ENCODE results near the gene ANKRD36.
"Not testable (repeated sequence)": the region's sequence is repeated elsewhere in the genome, so short reads cannot be mapped to it uniquely, and the experiment has no call there.

ANKRD36 gene

GRCh38 chr2:97197251-97197650 is 84.3 kb downstream of the ANKRD36 start:
- H3K9me3 Mint-ChIP-seq; H3K27ac Mint-ChIP-seq; H3K4me3 Mint-ChIP-seq; ATAC-seq (replicated peaks); H3K4me1 Mint-ChIP-seq; DNase-seq; H3K27me3 Mint-ChIP-seq: not testable (repeated sequence)
- H3K36me3 Mint-ChIP-seq = peaks cover 32 to 33% of the 10 kb centered on the region in 2 donors

DNA sequence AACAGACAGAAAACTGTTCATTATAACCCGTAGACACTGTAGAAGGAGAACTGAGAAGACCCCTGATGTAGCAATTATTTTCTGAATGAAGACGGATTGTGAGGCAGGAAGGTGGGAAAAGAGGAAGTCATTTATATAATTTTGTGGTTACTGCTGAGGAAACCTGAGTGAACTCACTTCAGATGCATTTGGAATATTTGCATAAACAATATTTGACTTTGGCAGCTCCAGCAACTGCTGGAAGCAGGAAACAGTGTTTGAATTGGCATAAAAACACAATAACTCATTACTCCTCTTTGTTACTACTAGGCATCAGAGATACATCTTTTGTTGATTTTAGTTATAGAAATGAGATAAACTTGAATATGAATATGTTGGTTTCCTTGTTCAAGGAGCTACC is 87.9 kb downstream of the ANKRD36 start:
- DNase-seq; H3K27me3 Mint-ChIP-seq; H3K9me3 Mint-ChIP-seq; H3K4me3 Mint-ChIP-seq; H3K27ac Mint-ChIP-seq; ATAC-seq (replicated peaks); H3K4me1 Mint-ChIP-seq: not testable (repeated sequence)
- peaks cover 21 to 30% of the 10 kb centered on the region in 2 donors for H3K36me3 Mint-ChIP-seq

DNA sequence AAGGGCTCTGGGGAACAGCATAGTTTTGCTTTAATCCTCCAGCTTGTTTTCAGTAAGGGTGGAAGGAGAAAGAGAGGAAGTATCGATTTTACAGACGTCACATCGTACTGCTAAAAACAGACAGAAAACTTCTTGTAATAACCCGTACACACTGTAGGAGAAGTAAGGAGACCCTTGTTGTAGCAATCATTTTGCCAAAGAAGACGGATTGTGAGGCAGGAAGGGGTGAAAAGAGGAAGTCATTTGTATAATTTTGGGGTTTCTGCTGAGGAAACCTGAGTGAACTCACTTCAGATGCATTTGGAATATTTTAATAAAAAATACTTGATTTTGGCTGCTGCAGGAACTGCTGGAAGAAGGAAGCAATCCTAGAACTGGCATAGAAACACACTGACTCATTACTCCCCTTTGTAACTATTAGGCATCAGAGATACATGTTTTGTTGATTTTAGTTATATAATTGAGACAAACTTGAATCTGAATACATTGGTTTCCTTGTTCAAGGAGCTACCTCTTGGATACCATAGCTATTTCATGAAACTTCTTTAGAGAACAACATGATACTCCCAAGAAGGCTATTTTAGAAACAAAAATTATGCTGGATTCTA is 89.8 kb downstream of the ANKRD36 start:
- peaks cover 16 to 17% of the 10 kb centered on the region in 2 donors for H3K36me3 Mint-ChIP-seq
- H3K4me3 Mint-ChIP-seq; H3K27me3 Mint-ChIP-seq; H3K4me1 Mint-ChIP-seq; H3K27ac Mint-ChIP-seq; H3K9me3 Mint-ChIP-seq; DNase-seq; ATAC-seq (replicated peaks): not testable (repeated sequence)

DNA sequence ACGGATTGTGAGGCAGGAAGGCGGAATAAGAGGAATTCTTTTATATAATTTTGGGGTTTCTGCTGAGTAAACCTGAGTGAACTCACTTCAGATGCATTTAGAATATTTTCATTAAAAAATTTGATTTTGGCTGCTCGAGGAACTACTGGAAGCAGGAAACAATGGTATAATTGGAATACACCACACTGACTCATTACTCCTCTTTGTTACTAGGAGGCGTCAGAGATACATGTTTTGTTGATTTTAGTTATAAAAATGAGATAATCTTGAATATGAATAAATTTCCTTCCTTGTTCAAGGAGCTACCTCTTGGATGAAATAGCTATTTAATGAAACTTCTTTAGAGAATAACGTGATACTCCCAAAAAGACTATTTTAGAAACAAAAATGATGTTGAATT is 97.4 kb downstream of the ANKRD36 start:
- ATAC-seq (replicated peaks) (no peak), DNase-seq (no peak)
- H3K27ac Mint-ChIP-seq = no peak overlapping the region
- H3K9me3 Mint-ChIP-seq = no peaks in the 10 kb centered on the region
- peaks cover 32 to 38% of the 10 kb centered on the region in 2 donors for H3K36me3 Mint-ChIP-seq
- H3K4me1 Mint-ChIP-seq = no peaks in the 10 kb centered on the region
- H3K4me3 Mint-ChIP-seq = no peak overlapping the region
- no peaks in the 10 kb centered on the region for H3K27me3 Mint-ChIP-seq

GRCh38 chr2:97215025-97215424 is 102.1 kb downstream of the ANKRD36 start:
- not testable (repeated sequence) for H3K27ac Mint-ChIP-seq; H3K9me3 Mint-ChIP-seq; DNase-seq; H3K4me3 Mint-ChIP-seq; H3K27me3 Mint-ChIP-seq; ATAC-seq (replicated peaks); H3K4me1 Mint-ChIP-seq
- H3K36me3 Mint-ChIP-seq = peaks cover 23 to 30% of the 10 kb centered on the region in 2 donors

DNA sequence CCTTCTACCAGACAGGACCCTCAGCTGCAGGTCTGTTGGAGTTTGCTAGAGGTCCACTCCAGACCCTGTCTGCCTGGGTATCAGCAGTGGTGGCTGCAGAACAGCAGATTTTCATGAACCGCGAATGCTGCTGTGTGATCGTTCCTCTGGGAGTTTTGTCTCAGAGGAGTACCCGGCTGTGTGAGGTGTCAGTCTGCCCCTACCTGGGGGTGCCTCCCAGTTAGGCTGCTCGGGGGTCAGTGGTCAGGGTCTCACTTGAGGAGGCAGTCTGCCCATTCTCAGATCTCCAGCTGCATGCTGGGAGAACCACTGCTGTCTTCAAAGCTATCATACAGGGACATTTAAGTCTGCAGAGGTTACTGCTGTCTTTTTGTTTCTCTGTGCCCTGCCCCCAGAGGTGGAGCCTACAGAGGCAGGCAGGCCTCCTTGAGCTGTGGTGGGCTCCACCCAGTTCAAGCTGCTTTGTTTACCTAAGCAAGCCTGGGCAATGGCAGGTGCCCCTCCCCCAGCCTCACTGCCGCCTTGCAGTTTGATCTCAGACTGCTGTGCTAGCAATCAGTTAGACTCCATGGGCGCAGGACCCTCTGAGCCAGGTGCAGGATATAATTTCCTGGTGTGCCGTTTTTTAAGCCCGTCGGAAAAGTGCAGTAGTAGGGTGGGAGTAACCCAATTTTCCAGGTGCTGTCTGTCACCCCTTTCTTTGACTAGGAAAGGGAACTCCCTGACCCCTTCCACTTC is 118.1 kb downstream of the ANKRD36 start:
- not testable (repeated sequence) for H3K4me1 Mint-ChIP-seq; DNase-seq; H3K4me3 Mint-ChIP-seq; H3K27me3 Mint-ChIP-seq; H3K27ac Mint-ChIP-seq; ATAC-seq (replicated peaks); H3K9me3 Mint-ChIP-seq
- peaks cover 39 to 41% of the 10 kb centered on the region in 2 donors for H3K36me3 Mint-ChIP-seq

GRCh38 chr2:97232981-97233380 is 120.0 kb downstream of the ANKRD36 start:
- not testable (repeated sequence) for H3K4me1 Mint-ChIP-seq; H3K4me3 Mint-ChIP-seq; ATAC-seq (replicated peaks); DNase-seq; H3K27me3 Mint-ChIP-seq; H3K27ac Mint-ChIP-seq; H3K9me3 Mint-ChIP-seq
- H3K36me3 Mint-ChIP-seq = peaks cover 23 to 29% of the 10 kb centered on the region in 2 donors

DNA sequence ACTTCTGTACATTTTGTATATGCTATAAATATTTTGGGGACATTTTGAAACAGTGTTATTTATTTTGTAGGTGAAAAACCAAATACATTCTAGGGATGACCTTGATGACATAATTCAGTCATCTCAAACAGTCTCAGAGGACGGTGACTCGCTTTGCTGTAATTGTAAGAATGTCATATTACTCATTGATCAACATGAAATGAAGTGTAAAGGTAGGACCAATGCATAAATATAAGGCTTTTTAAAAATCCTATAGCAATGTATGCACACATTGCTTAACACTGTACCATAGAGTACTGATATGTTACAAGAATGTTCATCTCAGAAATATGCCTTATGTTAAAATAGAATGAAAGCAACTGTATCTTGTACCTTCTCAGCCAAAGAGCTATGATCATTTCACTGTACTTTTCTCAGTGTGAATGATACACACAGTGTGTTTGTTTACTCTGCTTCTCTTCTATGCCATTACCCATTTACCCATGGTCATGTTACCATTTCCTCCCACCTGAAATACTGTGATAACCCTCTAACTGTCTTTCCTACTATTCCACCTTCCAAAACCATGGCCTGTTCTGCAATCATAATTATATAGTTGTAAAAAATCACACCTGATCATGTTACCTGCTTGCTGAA is 120.8 kb downstream of the ANKRD36 start:
- H3K4me1 Mint-ChIP-seq; H3K9me3 Mint-ChIP-seq; ATAC-seq (replicated peaks); DNase-seq; H3K4me3 Mint-ChIP-seq; H3K27me3 Mint-ChIP-seq; H3K27ac Mint-ChIP-seq: not testable (repeated sequence)
- peaks cover 21 to 22% of the 10 kb centered on the region in 2 donors for H3K36me3 Mint-ChIP-seq

GRCh38 chr2:97261192-97261591 is 148.2 kb downstream of the ANKRD36 start:
- H3K36me3 Mint-ChIP-seq; H3K4me3 Mint-ChIP-seq; ATAC-seq (replicated peaks); H3K9me3 Mint-ChIP-seq; DNase-seq; H3K4me1 Mint-ChIP-seq; H3K27ac Mint-ChIP-seq; H3K27me3 Mint-ChIP-seq: not testable (repeated sequence)

GRCh38 chr2:97266449-97266848 is 153.5 kb downstream of the ANKRD36 start:
- not testable (repeated sequence) for H3K4me3 Mint-ChIP-seq; DNase-seq; H3K27ac Mint-ChIP-seq; H3K4me1 Mint-ChIP-seq; H3K9me3 Mint-ChIP-seq; H3K27me3 Mint-ChIP-seq; ATAC-seq (replicated peaks)
- H3K36me3 Mint-ChIP-seq = peaks cover 0 to 10% of the 10 kb centered on the region in 2 donors

DNA sequence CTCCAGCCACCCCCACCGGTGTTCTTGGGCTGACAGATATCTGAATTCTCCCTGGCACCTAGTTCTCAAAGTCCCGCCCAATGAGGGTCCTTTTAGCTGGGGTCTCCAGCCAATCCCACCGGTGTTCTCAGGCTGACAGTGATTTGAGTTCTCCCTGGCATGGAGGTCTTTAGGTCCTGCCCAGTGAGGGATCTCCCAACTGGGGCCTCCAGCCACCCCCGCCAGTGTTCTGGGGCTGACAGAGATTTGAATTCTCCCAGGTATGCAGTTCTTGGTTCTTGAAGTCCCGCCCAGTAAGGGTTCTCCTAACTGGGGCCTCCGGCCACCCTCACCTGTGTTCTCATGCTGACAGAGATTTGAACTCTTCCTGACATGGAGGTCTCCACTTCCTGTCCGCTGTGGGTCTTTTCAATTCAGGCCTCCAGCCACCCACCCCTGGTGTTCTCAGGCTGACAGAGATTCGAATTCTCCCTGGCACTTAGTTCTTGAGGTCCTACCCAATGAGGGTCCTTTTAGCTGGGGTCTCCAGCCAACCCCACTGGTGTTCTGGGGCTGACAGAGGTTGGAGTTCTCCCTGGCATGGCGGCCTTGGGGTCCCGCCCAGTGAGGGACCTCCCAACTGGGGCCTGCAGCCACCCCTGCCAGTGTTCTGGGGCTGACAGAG is 154.6 kb downstream of the ANKRD36 start:
- Mint-ChIP-seq H3K27me3 (no peaks in the 10 kb centered on the region), H3K27ac (no peak overlapping the region), H3K36me3 (peaks cover 0 to 9% of the 10 kb centered on the region in 2 donors), H3K4me1 (no peaks in the 10 kb centered on the region), H3K4me3 (no peak overlapping the region), H3K9me3 (no peaks in the 10 kb centered on the region)
- DNase-seq (peak; percentile 0), ATAC-seq (replicated peaks) (no peak)

GRCh38 chr2:97268075-97268591 is 155.2 kb downstream of the ANKRD36 start:
- peak; percentile 0 for DNase-seq
- not testable (repeated sequence) for H3K27me3 Mint-ChIP-seq; H3K4me1 Mint-ChIP-seq; H3K4me3 Mint-ChIP-seq; H3K36me3 Mint-ChIP-seq; H3K27ac Mint-ChIP-seq; H3K9me3 Mint-ChIP-seq; ATAC-seq (replicated peaks)

DNA sequence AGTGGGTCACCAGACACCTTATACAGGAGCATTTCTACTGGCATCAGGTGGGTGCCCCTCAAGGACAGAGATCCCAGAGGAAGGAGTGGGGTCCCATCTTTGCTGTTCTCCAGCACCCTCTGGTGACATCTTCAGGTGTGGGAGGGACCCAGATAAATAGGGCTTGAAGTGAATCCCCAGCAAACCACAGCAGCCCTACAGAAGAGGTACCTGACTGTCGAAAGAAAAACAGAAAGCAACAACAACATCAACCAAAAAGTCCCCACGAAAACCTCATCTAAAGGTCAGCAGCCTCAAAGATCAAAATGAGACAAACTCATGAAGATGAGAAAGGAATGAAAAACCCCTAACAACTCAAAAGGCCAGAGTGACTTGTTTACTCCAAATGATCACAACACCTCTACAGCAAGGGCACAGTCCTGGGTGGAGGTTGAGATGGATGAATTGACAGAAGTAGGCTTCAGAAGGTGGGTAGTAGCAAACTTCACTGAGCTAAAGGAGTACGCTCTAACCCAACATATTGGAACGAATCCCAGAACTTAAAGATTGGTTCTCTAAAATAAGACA is 163.4 kb downstream of the ANKRD36 start:
- peak; percentile 57 to 58 for ATAC-seq (replicated peaks)
- H3K9me3 Mint-ChIP-seq, DNase-seq, H3K36me3 Mint-ChIP-seq, H3K27me3 Mint-ChIP-seq, H3K27ac Mint-ChIP-seq, H3K4me1 Mint-ChIP-seq, H3K4me3 Mint-ChIP-seq: not testable (repeated sequence)

GRCh38 chr2:97285187-97285586 is 172.2 kb downstream of the ANKRD36 start:
- not testable (repeated sequence) for DNase-seq; H3K27me3 Mint-ChIP-seq; ATAC-seq (replicated peaks); H3K4me1 Mint-ChIP-seq; H3K9me3 Mint-ChIP-seq; H3K4me3 Mint-ChIP-seq; H3K36me3 Mint-ChIP-seq; H3K27ac Mint-ChIP-seq

Measured in stimulated activated naive B cell treated with anti-CD40 and anti-IgM and Interleukin-4, amounts not matched to agents 10 μg/mL and 1 μg/mL and 100 μg/mL, for 72 hours (primary cell).